ENCODE data around the gene ABHD13. TPM values are rescaled to one million over a fixed set of nuclear protein-coding genes. Genes with fewer than 3 reads are reported as not detected.

Gene ABHD13
- total RNA-seq, 1 donor from 2014 or later: 9.9 TPM

GRCh38 chr13:108226184-108226583 is 8.0 kb downstream of the ABHD13 start:
- no peak for DNase-seq (ENCODE audit: low read depth)
- no peak for TF ChIP-seq CTCF (IDR thresholded peaks at IDR 0.05; ENCODE audit: insufficient read depth, low read length, poor library complexity, severe bottlenecking)
- H3K36me3 ChIP-seq (ENCODE audit: control insufficient read depth, insufficient read depth, low read length): no peaks in the 10 kb centered on the region
- H3K27me3 ChIP-seq (ENCODE audit: control insufficient read depth, insufficient read depth, low read length): no peaks in the 10 kb centered on the region
- no peak overlapping the region for H3K4me3 ChIP-seq (ENCODE audit: low read depth, low read length)

- Histone ChIP-seq H3K36me3 (ENCODE audit: control insufficient read depth, insufficient read depth, low read length) (no peaks in the 10 kb centered on the region), H3K4me3 (ENCODE audit: low read depth, low read length) (no peak overlapping the region), H3K27me3 (ENCODE audit: control insufficient read depth, insufficient read depth, low read length) (no peaks in the 10 kb centered on the region)
- no peak for DNase-seq (ENCODE audit: low read depth)
- peak; percentile 70 for TF ChIP-seq CTCF (IDR thresholded peaks at IDR 0.05; ENCODE audit: insufficient read depth, low read length, poor library complexity, severe bottlenecking)
Observed at GRCh38 chr13:108227651-108228272, 9.6 kb downstream of the ABHD13 start.

DNA sequence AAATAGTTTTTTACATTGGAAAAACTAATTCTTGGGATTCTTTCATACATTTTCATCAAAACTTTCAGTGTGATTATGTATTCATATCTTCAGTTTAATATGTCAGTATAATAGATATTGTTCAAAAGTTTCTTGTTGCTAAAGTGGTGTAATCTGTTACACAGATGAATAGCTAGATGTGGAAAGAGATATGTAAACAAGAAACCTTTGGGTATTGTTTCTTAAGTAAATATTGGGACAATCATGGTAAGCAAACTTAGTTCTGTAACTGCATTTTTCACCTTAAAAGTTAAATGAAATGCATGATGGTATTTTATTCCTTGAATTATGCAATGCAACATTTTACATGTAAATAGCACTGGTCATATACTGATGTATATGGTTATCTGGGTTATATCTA is 12.2 kb downstream of the ABHD13 start:
- Histone ChIP-seq H3K36me3 (ENCODE audit: control insufficient read depth, insufficient read depth, low read length) (no peaks in the 10 kb centered on the region), H3K27me3 (ENCODE audit: control insufficient read depth, insufficient read depth, low read length) (no peaks in the 10 kb centered on the region), H3K4me3 (ENCODE audit: low read depth, low read length) (no peak overlapping the region)
- TF ChIP-seq CTCF (IDR thresholded peaks at IDR 0.05; ENCODE audit: insufficient read depth, low read length, poor library complexity, severe bottlenecking): no peak
- no peak for DNase-seq (ENCODE audit: low read depth)

GRCh38 chr13:108249150-108249549 is 31.0 kb downstream of the ABHD13 start:
- H3K36me3 ChIP-seq (ENCODE audit: control insufficient read depth, insufficient read depth, low read length): no peaks in the 10 kb centered on the region
- no peak for DNase-seq (ENCODE audit: low read depth)
- no peak for TF ChIP-seq CTCF (IDR thresholded peaks at IDR 0.05; ENCODE audit: insufficient read depth, low read length, poor library complexity, severe bottlenecking)
- H3K4me3 ChIP-seq (ENCODE audit: low read depth, low read length): no peak overlapping the region
- H3K27me3 ChIP-seq (ENCODE audit: control insufficient read depth, insufficient read depth, low read length): no peaks in the 10 kb centered on the region

- H3K4me3 ChIP-seq (ENCODE audit: low read depth, low read length): no peak overlapping the region
- no peaks in the 10 kb centered on the region for H3K27me3 ChIP-seq (ENCODE audit: control insufficient read depth, insufficient read depth, low read length)
- no peak for DNase-seq (ENCODE audit: low read depth)
- no peak for TF ChIP-seq CTCF (IDR thresholded peaks at IDR 0.05; ENCODE audit: insufficient read depth, low read length, poor library complexity, severe bottlenecking)
- H3K36me3 ChIP-seq (ENCODE audit: control insufficient read depth, insufficient read depth, low read length): no peaks in the 10 kb centered on the region
Observed at GRCh38 chr13:108257248-108257647, 39.1 kb downstream of the ABHD13 start.
